ENCODE data around the gene SDK1.

DNA sequence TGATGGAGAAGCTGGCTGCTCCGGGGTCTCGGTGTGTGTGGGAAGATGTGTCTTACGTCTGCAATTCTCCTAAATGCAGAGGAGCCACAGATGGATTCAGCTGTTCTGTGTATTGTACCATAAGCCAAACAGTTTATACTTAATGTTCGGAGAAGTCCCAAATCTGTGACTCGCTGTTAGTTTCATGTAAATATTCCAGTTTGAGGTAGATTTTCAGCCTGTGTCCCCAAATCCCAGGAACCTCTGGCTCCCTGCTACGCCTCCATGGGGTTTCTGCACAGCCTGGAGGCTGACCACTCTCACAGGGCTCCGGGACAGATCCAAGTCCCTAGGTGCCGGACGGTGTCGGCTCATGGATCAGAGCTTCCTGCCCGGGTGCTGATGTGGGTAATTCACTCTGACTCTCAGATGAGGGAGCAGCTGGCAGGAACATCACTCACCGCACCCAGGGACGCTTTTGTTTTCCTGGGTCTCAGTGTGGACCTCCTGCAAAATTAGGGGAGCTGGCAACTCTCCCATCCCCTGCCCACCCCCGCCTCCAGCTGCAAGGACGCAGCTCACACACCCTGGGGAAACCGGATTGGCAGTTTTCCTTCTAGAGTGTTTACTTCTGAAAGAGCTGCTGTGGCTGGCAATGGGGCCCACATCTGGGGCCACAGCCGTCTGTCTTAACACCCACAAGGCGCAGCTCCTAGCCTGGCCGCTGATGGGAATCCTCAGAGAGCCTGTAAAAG lies 960.0 kb downstream of the SDK1 start:
- TF ChIP-seq, protein P1, sequence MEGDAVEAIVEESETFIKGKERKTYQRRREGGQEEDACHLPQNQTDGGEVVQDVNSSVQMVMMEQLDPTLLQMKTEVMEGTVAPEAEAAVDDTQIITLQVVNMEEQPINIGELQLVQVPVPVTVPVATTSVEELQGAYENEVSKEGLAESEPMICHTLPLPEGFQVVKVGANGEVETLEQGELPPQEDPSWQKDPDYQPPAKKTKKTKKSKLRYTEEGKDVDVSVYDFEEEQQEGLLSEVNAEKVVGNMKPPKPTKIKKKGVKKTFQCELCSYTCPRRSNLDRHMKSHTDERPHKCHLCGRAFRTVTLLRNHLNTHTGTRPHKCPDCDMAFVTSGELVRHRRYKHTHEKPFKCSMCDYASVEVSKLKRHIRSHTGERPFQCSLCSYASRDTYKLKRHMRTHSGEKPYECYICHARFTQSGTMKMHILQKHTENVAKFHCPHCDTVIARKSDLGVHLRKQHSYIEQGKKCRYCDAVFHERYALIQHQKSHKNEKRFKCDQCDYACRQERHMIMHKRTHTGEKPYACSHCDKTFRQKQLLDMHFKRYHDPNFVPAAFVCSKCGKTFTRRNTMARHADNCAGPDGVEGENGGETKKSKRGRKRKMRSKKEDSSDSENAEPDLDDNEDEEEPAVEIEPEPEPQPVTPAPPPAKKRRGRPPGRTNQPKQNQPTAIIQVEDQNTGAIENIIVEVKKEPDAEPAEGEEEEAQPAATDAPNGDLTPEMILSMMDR (IDR thresholded peaks at IDR 0.05) = no peak
- TF ChIP-seq POLR2A (IDR thresholded peaks at IDR 0.05) = no peak
